HFFc6 (cell line): ENCODE data around the gene FANK1. TPM values are rescaled to one million over a fixed set of nuclear protein-coding genes. Genes with fewer than 3 reads are reported as not detected.

ENCODE experiments used
- DNase-seq: peaks from one replicate; pipeline ENCODE4 v3.0.0-alpha.2; 2018
- H3K27ac Mint-ChIP-seq: 2 replicates; pipeline ENCODE4 v1.8.0; 2020; ENCODE audit warnings: mild to moderate bottlenecking, mixed read lengths
- H3K27me3 Mint-ChIP-seq: 2 replicates; pipeline ENCODE4 v1.8.0; 2021; ENCODE audit warnings: mild to moderate bottlenecking, moderate library complexity, mixed read lengths; ENCODE audit not compliant: insufficient read depth
- H3K36me3 Mint-ChIP-seq: 2 replicates; pipeline ENCODE4 v1.8.0; 2021; ENCODE audit warnings: low read depth, mixed read lengths
- H3K4me1 Mint-ChIP-seq: 2 replicates; pipeline ENCODE4 v1.8.0; 2020; ENCODE audit warnings: low read depth, mixed read lengths
- H3K4me3 Mint-ChIP-seq: 2 replicates; pipeline ENCODE4 v1.8.0; 2020; ENCODE audit warnings: mild to moderate bottlenecking, moderate library complexity, mixed read lengths
- H3K9me3 Mint-ChIP-seq: 2 replicates; pipeline ENCODE4 v1.8.0; 2020; ENCODE audit warnings: mild to moderate bottlenecking, mixed read lengths
- CTCF ChIP-seq: fragments of 200-600 bp; sonication (generic); IDR thresholded peaks from 2 replicates; pipeline ENCODE4 v1.5.0; 2021; ENCODE audit warnings: antibody characterized with exemption, mild to moderate bottlenecking
- total RNA-seq, 6 experiments: library from RNA; stranded (reverse); fragmentation: NEBNext Ultra II Directional; extraction: Animal tissue kit (Norgen Biotek cat#: 25700); gene quantifications; 2 replicates in 1 of 6; 3 replicates in 5 of 6; pipeline ENCODE4 v1.2.3, GENCODE V29; 2021

Gene FANK1
- total RNA-seq, 6 experiments from 2014 or later: 0.50 to 1.4 (median 0.88) TPM

- no peak overlapping the region for H3K4me3 Mint-ChIP-seq
- H3K9me3 Mint-ChIP-seq: no peaks in the 10 kb centered on the region
- H3K36me3 Mint-ChIP-seq: peaks cover 10% of the 10 kb centered on the region
- peaks cover 53% of the 10 kb centered on the region for H3K4me1 Mint-ChIP-seq
- DNase-seq: peak; percentile 62
- H3K27ac Mint-ChIP-seq: peak overlapping the region; percentile 53
- peaks cover 8% of the 10 kb centered on the region for H3K27me3 Mint-ChIP-seq
- peak; percentile 38; the same call in 1 of the 2 replicates for TF ChIP-seq CTCF
Measured at GRCh38 chr10:126013489-126014281, 117.3 kb downstream of the FANK1 start.

GRCh38 chr10:126014309-126014708 lies 117.9 kb downstream of the FANK1 start:
- H3K9me3 Mint-ChIP-seq: no peaks in the 10 kb centered on the region
- peak; percentile 33 for DNase-seq
- H3K27me3 Mint-ChIP-seq: peaks cover 5% of the 10 kb centered on the region
- peaks cover 53% of the 10 kb centered on the region for H3K4me1 Mint-ChIP-seq
- peaks cover 16% of the 10 kb centered on the region for H3K36me3 Mint-ChIP-seq
- no peak overlapping the region for H3K4me3 Mint-ChIP-seq
- no peak overlapping the region for H3K27ac Mint-ChIP-seq
- no peak for TF ChIP-seq CTCF

GRCh38 chr10:126015413-126015812 lies 119.0 kb downstream of the FANK1 start:
- no peak for TF ChIP-seq CTCF
- Mint-ChIP-seq H3K9me3 (no peaks in the 10 kb centered on the region), H3K27me3 (peaks cover 5% of the 10 kb centered on the region), H3K4me3 (no peak overlapping the region), H3K36me3 (peaks cover 25% of the 10 kb centered on the region), H3K4me1 (peaks cover 53% of the 10 kb centered on the region), H3K27ac (no peak overlapping the region)
- DNase-seq: no peak

GRCh38 chr10:126016156-126016805 lies 119.9 kb downstream of the FANK1 start:
- Mint-ChIP-seq H3K4me3 (no peak overlapping the region), H3K27ac (no peak overlapping the region), H3K36me3 (peaks cover 21% of the 10 kb centered on the region), H3K4me1 (peaks cover 53% of the 10 kb centered on the region), H3K9me3 (no peaks in the 10 kb centered on the region), H3K27me3 (peaks cover 2% of the 10 kb centered on the region; the same call in 1 of the 2 replicates)
- no peak for TF ChIP-seq CTCF
- no peak for DNase-seq

GRCh38 chr10:126016882-126017281 lies 120.5 kb downstream of the FANK1 start:
- Mint-ChIP-seq H3K27me3 (peaks cover 2% of the 10 kb centered on the region; the same call in 1 of the 2 replicates), H3K4me3 (no peak overlapping the region), H3K9me3 (no peaks in the 10 kb centered on the region), H3K36me3 (peaks cover 21% of the 10 kb centered on the region), H3K27ac (no peak overlapping the region), H3K4me1 (peaks cover 53% of the 10 kb centered on the region)
- DNase-seq: no peak
- no peak for TF ChIP-seq CTCF
